ENCODE results near the gene THSD7B. TPM values are rescaled to one million over a fixed set of nuclear protein-coding genes. Genes with fewer than 3 reads are reported as not detected.

The THSD7B gene
- total and polyA plus RNA-seq, 10 donors = 0.02 to 0.17 (median 0.09) TPM; not detected in 7

GRCh38 chr2:136785215-136785614, 19.9 kb downstream of the THSD7B start:
- Histone ChIP-seq H3K4me3 (no peak overlapping the region), H3K27me3 (replicated peaks in 1 of 7) (peaks cover 0 to 6% (median 0%) of the 10 kb centered on the region in 7 donors), H3K27ac (no peak overlapping the region), H3K4me1 (no peaks in the 10 kb centered on the region), H3K36me3 (no peaks in the 10 kb centered on the region), H3K9me3 (no peaks in the 10 kb centered on the region)
- TF ChIP-seq, protein P1, sequence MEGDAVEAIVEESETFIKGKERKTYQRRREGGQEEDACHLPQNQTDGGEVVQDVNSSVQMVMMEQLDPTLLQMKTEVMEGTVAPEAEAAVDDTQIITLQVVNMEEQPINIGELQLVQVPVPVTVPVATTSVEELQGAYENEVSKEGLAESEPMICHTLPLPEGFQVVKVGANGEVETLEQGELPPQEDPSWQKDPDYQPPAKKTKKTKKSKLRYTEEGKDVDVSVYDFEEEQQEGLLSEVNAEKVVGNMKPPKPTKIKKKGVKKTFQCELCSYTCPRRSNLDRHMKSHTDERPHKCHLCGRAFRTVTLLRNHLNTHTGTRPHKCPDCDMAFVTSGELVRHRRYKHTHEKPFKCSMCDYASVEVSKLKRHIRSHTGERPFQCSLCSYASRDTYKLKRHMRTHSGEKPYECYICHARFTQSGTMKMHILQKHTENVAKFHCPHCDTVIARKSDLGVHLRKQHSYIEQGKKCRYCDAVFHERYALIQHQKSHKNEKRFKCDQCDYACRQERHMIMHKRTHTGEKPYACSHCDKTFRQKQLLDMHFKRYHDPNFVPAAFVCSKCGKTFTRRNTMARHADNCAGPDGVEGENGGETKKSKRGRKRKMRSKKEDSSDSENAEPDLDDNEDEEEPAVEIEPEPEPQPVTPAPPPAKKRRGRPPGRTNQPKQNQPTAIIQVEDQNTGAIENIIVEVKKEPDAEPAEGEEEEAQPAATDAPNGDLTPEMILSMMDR (IDR thresholded peaks at IDR 0.05 in 8 of 11, conservative IDR thresholded peaks at IDR 0.05 in 3 of 11) = no peak
- no peak for TF ChIP-seq POLR2A (IDR thresholded peaks at IDR 0.05)
- TF ChIP-seq POLR2AphosphoS5 (IDR thresholded peaks at IDR 0.05) = no peak
- WGBS, 5 donors = 82 to 92% (median 86%) methylated on average over 3 of the region's 3 CpGs
- intact Hi-C loops (cut with DNase I; ENCODE audit: low total_unique reads) = no loop called here
- DNase-seq = no peak

DNA sequence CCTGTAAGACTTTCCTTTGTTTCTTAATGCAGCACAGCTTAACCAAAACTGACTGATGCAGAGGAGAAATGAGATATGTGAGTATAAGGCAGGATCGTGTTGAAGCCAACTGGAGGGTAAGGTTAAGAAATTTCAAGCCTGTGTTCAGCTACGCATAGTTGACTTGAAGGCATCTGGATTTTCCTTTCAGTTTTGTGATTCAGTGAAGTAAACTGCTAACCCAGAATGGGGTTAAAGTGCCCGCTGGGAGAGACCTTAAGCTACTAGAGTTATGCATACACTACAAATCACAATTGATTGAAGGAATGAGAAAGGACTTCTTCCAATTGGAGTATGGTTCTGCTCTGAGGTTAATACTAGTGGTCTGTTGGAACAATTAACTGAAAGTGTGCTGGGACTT, 22.6 kb downstream of the THSD7B start:
- Histone ChIP-seq H3K9me3 (no peaks in the 10 kb centered on the region), H3K27ac (no peak overlapping the region), H3K36me3 (no peaks in the 10 kb centered on the region), H3K27me3 (replicated peaks in 1 of 7) (peaks cover 0 to 6% (median 0%) of the 10 kb centered on the region in 7 donors), H3K4me1 (no peaks in the 10 kb centered on the region), H3K4me3 (no peak overlapping the region)
- WGBS, 5 donors = 72 to 86% (median 78%) methylated on average over 3 of the region's 3 CpGs
- intact Hi-C loops (cut with DNase I; ENCODE audit: low total_unique reads) = no loop called here
- TF ChIP-seq POLR2A (IDR thresholded peaks at IDR 0.05) (no peak), POLR2AphosphoS5 (IDR thresholded peaks at IDR 0.05) (no peak)
- TF ChIP-seq, protein P1 (IDR thresholded peaks at IDR 0.05 in 8 of 11, conservative IDR thresholded peaks at IDR 0.05 in 3 of 11) = no peak
- DNase-seq = no peak

GRCh38 chr2:136796339-136796738, 31.0 kb downstream of the THSD7B start:
- Histone ChIP-seq H3K4me1 (no peaks in the 10 kb centered on the region), H3K36me3 (no peaks in the 10 kb centered on the region), H3K9me3 (no peaks in the 10 kb centered on the region), H3K4me3 (no peak overlapping the region), H3K27ac (no peak overlapping the region), H3K27me3 (replicated peaks in 1 of 7) (no peaks in the 10 kb centered on the region)
- DNase-seq = no peak
- intact Hi-C loops (cut with DNase I; ENCODE audit: low total_unique reads) = no loop called here
- WGBS, 5 donors = 69 to 83% (median 79%) methylated on average over 4 of the region's 4 CpGs
- TF ChIP-seq, protein P1 (IDR thresholded peaks at IDR 0.05 in 8 of 11, conservative IDR thresholded peaks at IDR 0.05 in 3 of 11) = no peak
- TF ChIP-seq POLR2A (IDR thresholded peaks at IDR 0.05) (no peak), POLR2AphosphoS5 (IDR thresholded peaks at IDR 0.05) (no peak)

DNA sequence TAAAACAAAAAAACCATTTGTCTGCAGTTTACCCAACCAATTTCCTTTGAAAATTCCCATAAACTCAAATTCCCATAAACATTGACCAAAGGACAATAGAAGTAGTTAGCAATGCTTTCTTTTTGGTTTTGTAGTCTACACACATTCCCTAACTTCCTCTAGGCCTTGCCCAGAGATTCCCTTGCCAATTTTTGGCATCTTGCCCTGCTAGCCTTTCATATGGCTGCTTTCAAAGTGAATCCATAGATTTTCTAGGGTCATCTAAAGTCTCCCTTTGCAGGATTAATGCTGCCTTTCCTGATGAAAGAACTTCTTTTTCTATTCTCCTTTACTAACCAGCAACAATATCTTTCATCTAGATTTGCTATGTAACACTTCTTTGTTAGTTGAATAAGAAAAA, 33.4 kb downstream of the THSD7B start:
- intact Hi-C loops (cut with DNase I; ENCODE audit: low total_unique reads) = no loop called here
- Histone ChIP-seq H3K9me3 (no peaks in the 10 kb centered on the region), H3K27ac (no peak overlapping the region), H3K27me3 (replicated peaks in 1 of 7) (no peaks in the 10 kb centered on the region), H3K36me3 (no peaks in the 10 kb centered on the region), H3K4me1 (no peaks in the 10 kb centered on the region), H3K4me3 (no peak overlapping the region)
- no peak for DNase-seq
- TF ChIP-seq, protein P1 (IDR thresholded peaks at IDR 0.05 in 8 of 11, conservative IDR thresholded peaks at IDR 0.05 in 3 of 11) = no peak
- TF ChIP-seq POLR2AphosphoS5 (IDR thresholded peaks at IDR 0.05) (no peak), POLR2A (IDR thresholded peaks at IDR 0.05) (no peak)

Measured in spleen (tissue), 11 donors.